Naive thymus-derived CD8-positive, alpha-beta T cell (primary cell): Measurements from ENCODE around the gene MTG2. TPM values are rescaled to one million over a fixed set of nuclear protein-coding genes. Genes with fewer than 3 reads are reported as not detected.
A peak's percentile ranks its signal among the peaks of the same experiment; 100 is the strongest.

Experiments
- ATAC-seq, 2 donors: fragments of 150-1000 bp; cut with Tn5 transposase in 1 of 2; sonication (Bioruptor Pico), chemical (Tn5 transposase) in 1 of 2; 1 replicate in 1 of 2; 2 replicates in 1 of 2; pipeline ENCODE4 v1.10.0; 2021; ENCODE audit warnings: mild to moderate bottlenecking in 2 of 2, moderate library complexity in 2 of 2
- POLR2A ChIA-PET: fragments of 350-600 bp; sonication (Branson Sonifier 250); formaldehyde crosslinking; loops from one replicate; lab custom pipeline; 2021; ENCODE audit warnings: antibody characterized with exemption; lab: Charles Lee
- DNase-seq, 10 donors: peaks; one replicate each; pipeline versions ENCODE4 v3.0.0 to v3.0.0-alpha.2; 2020 to 2022
- H3K27ac Mint-ChIP-seq, 10 donors: one replicate each; pipeline ENCODE4 v1.8.0; 2020 to 2022; ENCODE audit warnings: mild to moderate bottlenecking in 10 of 10, mixed read lengths in 10 of 10, moderate library complexity in 4 of 10, inconsistent platforms in 1 of 10
- H3K27me3 Mint-ChIP-seq, 5 donors: one replicate each; pipeline ENCODE4 v1.8.0; 2021 to 2022; ENCODE audit warnings: mixed read lengths in 5 of 5
- H3K36me3 Mint-ChIP-seq, 3 donors: one replicate each; pipeline ENCODE4 v1.8.0; 2020 to 2022; ENCODE audit warnings: mixed read lengths in 3 of 3, mild to moderate bottlenecking in 2 of 3, inconsistent platforms in 1 of 3
- H3K4me1 Mint-ChIP-seq, 4 donors: one replicate each; pipeline ENCODE4 v1.8.0; 2021 to 2022; ENCODE audit warnings: mixed read lengths in 4 of 4
- H3K4me3 Mint-ChIP-seq, 10 donors: one replicate each; pipeline ENCODE4 v1.8.0; 2020 to 2022; ENCODE audit warnings: mild to moderate bottlenecking in 10 of 10, mixed read lengths in 10 of 10, moderate library complexity in 6 of 10, inconsistent platforms in 1 of 10
- H3K9me3 Mint-ChIP-seq, 9 donors: one replicate each; pipeline ENCODE4 v1.8.0; 2020 to 2022; ENCODE audit warnings: mixed read lengths in 9 of 9, mild to moderate bottlenecking in 3 of 9, inconsistent platforms in 1 of 9, moderate library complexity in 1 of 9
- polyA plus RNA-seq, 3 donors: library from polyadenylated mRNA; unstranded; fragments of 300-500 nt; fragmentation: Illumina TruSeq; gene quantifications; one replicate each; pipeline ENCODE4 v1.2.3, GENCODE V29; 2021
- total RNA-seq, 8 experiments: library from RNA in 2 of 8; stranded (reverse) in 2 of 8; gene quantifications; one replicate each; pipeline ENCODE4 v1.2.3 and lab custom pipeline; 2021 to 2026

Gene MTG2
- total and polyA plus RNA-seq, 5 experiments from 2014 or later: 21.8 to 45.1 (median 28.5) TPM

- H3K27me3 Mint-ChIP-seq: no peaks in the 10 kb centered on the region
- H3K4me3 Mint-ChIP-seq: peak overlapping the region in 2 of 10 donors; percentile 19 to 47
- H3K27ac Mint-ChIP-seq: peak overlapping the region in 6 of 10 donors; percentile 27 to 76 (median 70)
These were observed 12.2 kb downstream of the MTG2 start for GRCh38 chr20:62195075-62195405.

GRCh38 chr20:62195736-62196135, 12.9 kb downstream of the MTG2 start:
- no peaks in the 10 kb centered on the region for H3K9me3 Mint-ChIP-seq
- no peaks in the 10 kb centered on the region for H3K27me3 Mint-ChIP-seq
- DNase-seq (no peak), ATAC-seq (no peak)
- H3K4me3 Mint-ChIP-seq: no peak overlapping the region
- H3K27ac Mint-ChIP-seq: peak overlapping the region in 2 of 10 donors; percentile 87 to 89
- POLR2A ChIA-PET: no interaction called here
- H3K36me3 Mint-ChIP-seq: peaks cover 0 to 53% (median 17%) of the 10 kb centered on the region in 3 donors
- peaks cover 0 to 16% (median 8%) of the 10 kb centered on the region in 4 donors for H3K4me1 Mint-ChIP-seq

More at GRCh38 chr20:62195075-62195405, 12.2 kb downstream of the MTG2 start:
- ATAC-seq (peak in 1 of 2 donors; percentile 27), DNase-seq (no peak)
- Mint-ChIP-seq H3K4me1 (peaks cover 0 to 16% (median 11%) of the 10 kb centered on the region in 4 donors), H3K9me3 (no peaks in the 10 kb centered on the region), H3K36me3 (peaks cover 0 to 53% (median 18%) of the 10 kb centered on the region in 3 donors)
- POLR2A ChIA-PET: no interaction called here

- Mint-ChIP-seq H3K27me3 (no peaks in the 10 kb centered on the region), H3K27ac (no peak overlapping the region), H3K36me3 (peaks cover 0 to 55% (median 17%) of the 10 kb centered on the region in 3 donors), H3K9me3 (no peaks in the 10 kb centered on the region), H3K4me1 (peaks cover 0 to 16% (median 7%) of the 10 kb centered on the region in 4 donors), H3K4me3 (no peak overlapping the region)
- POLR2A ChIA-PET: no interaction called here
- ATAC-seq (no peak), DNase-seq (no peak)
These were observed 13.5 kb downstream of the MTG2 start for GRCh38 chr20:62196286-62196685.

GRCh38 chr20:62197311-62197710, 14.5 kb downstream of the MTG2 start:
- ATAC-seq: no peak
- Mint-ChIP-seq H3K4me3 (no peak overlapping the region), H3K27ac (no peak overlapping the region), H3K9me3 (no peaks in the 10 kb centered on the region), H3K36me3 (peaks cover 0 to 63% (median 17%) of the 10 kb centered on the region in 3 donors), H3K27me3 (no peaks in the 10 kb centered on the region), H3K4me1 (peaks cover 3 to 16% (median 8%) of the 10 kb centered on the region in 4 donors)
- DNase-seq: no peak
- POLR2A ChIA-PET: no interaction called here

GRCh38 chr20:62197801-62198200, 15.0 kb downstream of the MTG2 start:
- Mint-ChIP-seq H3K27ac (no peak overlapping the region), H3K4me1 (peaks cover 3 to 16% (median 8%) of the 10 kb centered on the region in 4 donors), H3K36me3 (peaks cover 0 to 68% (median 17%) of the 10 kb centered on the region in 3 donors)

GRCh38 chr20:62198496-62198895, 15.7 kb downstream of the MTG2 start:
- Mint-ChIP-seq H3K27me3 (no peaks in the 10 kb centered on the region), H3K27ac (no peak overlapping the region), H3K4me3 (no peak overlapping the region), H3K36me3 (peaks cover 0 to 69% (median 18%) of the 10 kb centered on the region in 3 donors), H3K4me1 (peaks cover 5 to 18% (median 9%) of the 10 kb centered on the region in 4 donors), H3K9me3 (no peaks in the 10 kb centered on the region)
- POLR2A ChIA-PET: no interaction called here
- ATAC-seq: no peak
- DNase-seq: no peak

More at GRCh38 chr20:62197801-62198200, 15.0 kb downstream of the MTG2 start:
- Mint-ChIP-seq H3K27me3 (no peaks in the 10 kb centered on the region), H3K9me3 (no peaks in the 10 kb centered on the region), H3K4me3 (no peak overlapping the region)
- ATAC-seq (no peak), DNase-seq (no peak)
- POLR2A ChIA-PET: no interaction called here

- peaks cover 0 to 68% (median 18%) of the 10 kb centered on the region in 3 donors for H3K36me3 Mint-ChIP-seq
- H3K27ac Mint-ChIP-seq: peak overlapping the region in 1 of 10 donors; percentile 45
- H3K4me3 Mint-ChIP-seq: no peak overlapping the region
- peaks cover 5 to 18% (median 9%) of the 10 kb centered on the region in 4 donors for H3K4me1 Mint-ChIP-seq
- DNase-seq (no peak), ATAC-seq (no peak)
- POLR2A ChIA-PET: no interaction called here
- no peaks in the 10 kb centered on the region for H3K9me3 Mint-ChIP-seq
- H3K27me3 Mint-ChIP-seq: no peaks in the 10 kb centered on the region
These were observed 16.1 kb downstream of the MTG2 start for GRCh38 chr20:62198931-62199330.

GRCh38 chr20:62200491-62201172, 17.8 kb downstream of the MTG2 start:
- Mint-ChIP-seq H3K36me3 (peaks cover 0 to 62% (median 17%) of the 10 kb centered on the region in 3 donors), H3K9me3 (no peaks in the 10 kb centered on the region), H3K27ac (peak overlapping the region in 1 of 10 donors; percentile 11), H3K4me1 (peaks cover 2 to 6% (median 5%) of the 10 kb centered on the region in 4 donors), H3K4me3 (no peak overlapping the region), H3K27me3 (no peaks in the 10 kb centered on the region)
- POLR2A ChIA-PET: no interaction called here
- DNase-seq (peak in 1 of 10 donors; percentile 61), ATAC-seq (no peak)

GRCh38 chr20:62201173-62202082, 18.6 kb downstream of the MTG2 start:
- Mint-ChIP-seq H3K27ac (no peak overlapping the region), H3K4me3 (peak overlapping the region in 1 of 10 donors; percentile 15), H3K36me3 (peaks cover 0 to 56% (median 14%) of the 10 kb centered on the region in 3 donors), H3K4me1 (peaks cover 0 to 5% (median 5%) of the 10 kb centered on the region in 4 donors), H3K9me3 (no peaks in the 10 kb centered on the region), H3K27me3 (no peaks in the 10 kb centered on the region)
- ATAC-seq (no peak), DNase-seq (peak in 1 of 10 donors; percentile 51)
- POLR2A ChIA-PET: no interaction called here

GRCh38 chr20:62202083-62202395, 19.2 kb downstream of the MTG2 start:
- H3K36me3 Mint-ChIP-seq: peaks cover 0 to 54% (median 14%) of the 10 kb centered on the region in 3 donors
- no peaks in the 10 kb centered on the region for H3K9me3 Mint-ChIP-seq
- H3K4me1 Mint-ChIP-seq: peaks cover 0 to 5% (median 5%) of the 10 kb centered on the region in 4 donors
- POLR2A ChIA-PET: no interaction called here
- no peak for ATAC-seq
- peak overlapping the region in 1 of 10 donors; percentile 56 for H3K27ac Mint-ChIP-seq
- H3K4me3 Mint-ChIP-seq: no peak overlapping the region
- no peaks in the 10 kb centered on the region for H3K27me3 Mint-ChIP-seq
- peak in 1 of 10 donors; percentile 16 for DNase-seq

- ATAC-seq (no peak), DNase-seq (peak in 1 of 10 donors; percentile 56)
- peaks cover 0 to 53% (median 14%) of the 10 kb centered on the region in 3 donors for H3K36me3 Mint-ChIP-seq
- H3K9me3 Mint-ChIP-seq: no peaks in the 10 kb centered on the region
- no peak overlapping the region for H3K4me3 Mint-ChIP-seq
- H3K27me3 Mint-ChIP-seq: no peaks in the 10 kb centered on the region
- peak overlapping the region in 2 of 10 donors; percentile 74 to 79 for H3K27ac Mint-ChIP-seq
- peaks cover 0 to 5% (median 5%) of the 10 kb centered on the region in 4 donors for H3K4me1 Mint-ChIP-seq
- POLR2A ChIA-PET: no interaction called here
These were observed 20.0 kb downstream of the MTG2 start for GRCh38 chr20:62202676-62203377.

- no peak for ATAC-seq
- POLR2A ChIA-PET: no interaction called here
- DNase-seq: peak in 1 of 10 donors; percentile 21
- H3K27me3 Mint-ChIP-seq: no peaks in the 10 kb centered on the region
- peak overlapping the region in 2 of 10 donors; percentile 74 to 79 for H3K27ac Mint-ChIP-seq
- H3K36me3 Mint-ChIP-seq: peaks cover 0 to 46% (median 14%) of the 10 kb centered on the region in 3 donors
- H3K4me3 Mint-ChIP-seq: peak overlapping the region in 1 of 10 donors; percentile 14
- H3K4me1 Mint-ChIP-seq: peaks cover 0 to 5% (median 5%) of the 10 kb centered on the region in 4 donors
- no peaks in the 10 kb centered on the region for H3K9me3 Mint-ChIP-seq
These were observed 20.7 kb downstream of the MTG2 start for GRCh38 chr20:62203378-62204030.
